ENCODE data around the gene IKBKE.

- no peak for TF ChIP-seq SMC3 (conservative IDR thresholded peaks at IDR 0.05; ENCODE audit: poor library complexity)
- no peak for TF ChIP-seq POLR2AphosphoS5 (IDR thresholded peaks at IDR 0.05)
- no peak for TF ChIP-seq CTCF (IDR thresholded peaks at IDR 0.05; ENCODE audit: poor library complexity, severe bottlenecking)
- TF ChIP-seq EP300 (conservative IDR thresholded peaks at IDR 0.05; ENCODE audit: poor library complexity, severe bottlenecking), result no peak
- no peak for TF ChIP-seq REST (IDR thresholded peaks at IDR 0.05; ENCODE audit: borderline replicate concordance)
- TF ChIP-seq EZH2 (IDR thresholded peaks at IDR 0.05; ENCODE audit: borderline replicate concordance, insufficient read depth, low read length, poor library complexity, severe bottlenecking), result no peak
- TF ChIP-seq MXI1 (conservative IDR thresholded peaks at IDR 0.05; ENCODE audit: poor library complexity, severe bottlenecking), result no peak
Observed at GRCh38 chr1:206463911-206464310, 6.4 kb upstream of the IKBKE start.
